Esophagus squamous epithelium (tissue), 4 donors: ENCODE measurements around the gene GMPR2.

Source experiments
- CTCF ChIP-seq, 6 experiments: fragments of 450-650 bp in 4 of 6; fragments of 200-600 bp in 2 of 6; sonication (generic) in 2 of 6; IDR thresholded peaks; one replicate each; pipeline ENCODE4 v1.5.1; 2016 to 2019; ENCODE audit warnings: antibody characterized with exemption in 6 of 6, mild to moderate bottlenecking in 4 of 6, moderate library complexity in 4 of 6
- POLR2A ChIP-seq, 4 donors: fragments of 450-650 bp; IDR thresholded peaks; one replicate each; pipeline ENCODE4 v1.6.1; 2017; ENCODE audit warnings: antibody characterized with exemption in 4 of 4, mild to moderate bottlenecking in 4 of 4, moderate library complexity in 3 of 4

GRCh38 chr14:24278424-24278823, 45.7 kb downstream of the GMPR2 start:
- TF ChIP-seq CTCF (IDR thresholded peaks at IDR 0.05) (no peak), POLR2A (IDR thresholded peaks at IDR 0.05) (no peak)
